Mammary epithelial cell (primary cell): Measurements from ENCODE around the gene DOK7.

ENCODE experiments used
- CTCF ChIP-seq, 2 donors: IDR thresholded peaks in 1 of 2; conservative IDR thresholded peaks in 1 of 2; 2 replicates each; pipeline ENCODE4 v1.5.1; 2011 to 2012; ENCODE audit warnings: inconsistent platforms in 2 of 2, low read length in 2 of 2, mild to moderate bottlenecking in 2 of 2, control low read depth in 1 of 2, low read depth in 1 of 2; ENCODE audit not compliant: insufficient read depth in 1 of 2; ENCODE audit errors: extremely low read depth in 1 of 2
- EZH2 ChIP-seq: IDR thresholded peaks from 2 replicates; pipeline ENCODE4 v1.6.1; 2012; ENCODE audit warnings: low read length, inconsistent platforms, borderline replicate concordance

DNA sequence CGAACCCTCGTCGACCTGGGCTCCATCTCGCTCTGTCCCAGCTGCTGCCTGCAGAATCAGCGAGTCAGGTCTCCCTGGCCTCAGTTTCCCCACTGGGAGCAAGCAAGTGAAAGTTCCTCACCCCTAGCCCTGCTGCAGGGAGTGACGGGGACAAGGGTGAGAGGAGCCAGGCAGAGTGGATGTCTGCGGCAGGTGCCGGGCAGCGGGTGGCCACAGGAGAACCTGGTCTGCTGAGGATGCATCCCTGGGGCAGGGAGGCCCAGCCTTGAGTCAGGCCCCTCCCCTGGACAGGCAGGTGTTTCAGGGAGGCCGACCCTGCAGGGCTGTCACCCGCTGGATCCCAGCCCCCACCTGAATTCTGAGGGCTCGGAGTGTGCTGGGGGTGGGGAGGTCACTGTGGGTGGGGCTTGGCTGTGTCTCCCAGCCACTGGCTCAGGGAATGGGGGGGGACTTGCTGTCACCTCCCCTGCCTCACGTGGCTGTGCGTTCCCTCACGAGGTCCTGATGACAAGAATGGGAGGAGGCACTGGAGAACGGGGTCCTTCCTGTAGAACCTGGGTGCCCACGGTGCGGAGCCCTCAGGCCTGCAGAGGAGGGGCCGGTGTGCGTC is 35.9 kb downstream of the DOK7 start:
- no peak for TF ChIP-seq CTCF (conservative IDR thresholded peaks at IDR 0.05 in 1 of 2, IDR thresholded peaks at IDR 0.05 in 1 of 2; ENCODE audit: extremely low read depth in 1 of 2, insufficient read depth in 1 of 2, low read depth in 1 of 2, low read length in 2 of 2)
- no peak for TF ChIP-seq EZH2
